Measurements from ENCODE around the gene SERPINA12. TPM values are rescaled to one million over a fixed set of nuclear protein-coding genes. Genes with fewer than 3 reads are reported as not detected.

Gene SERPINA12
- total and polyA plus RNA-seq, 2 of the 13 experiments (the other 11 are each of a cell fraction or from before 2014, with no cell fraction given): 0.08 TPM; not detected in 1

DNA sequence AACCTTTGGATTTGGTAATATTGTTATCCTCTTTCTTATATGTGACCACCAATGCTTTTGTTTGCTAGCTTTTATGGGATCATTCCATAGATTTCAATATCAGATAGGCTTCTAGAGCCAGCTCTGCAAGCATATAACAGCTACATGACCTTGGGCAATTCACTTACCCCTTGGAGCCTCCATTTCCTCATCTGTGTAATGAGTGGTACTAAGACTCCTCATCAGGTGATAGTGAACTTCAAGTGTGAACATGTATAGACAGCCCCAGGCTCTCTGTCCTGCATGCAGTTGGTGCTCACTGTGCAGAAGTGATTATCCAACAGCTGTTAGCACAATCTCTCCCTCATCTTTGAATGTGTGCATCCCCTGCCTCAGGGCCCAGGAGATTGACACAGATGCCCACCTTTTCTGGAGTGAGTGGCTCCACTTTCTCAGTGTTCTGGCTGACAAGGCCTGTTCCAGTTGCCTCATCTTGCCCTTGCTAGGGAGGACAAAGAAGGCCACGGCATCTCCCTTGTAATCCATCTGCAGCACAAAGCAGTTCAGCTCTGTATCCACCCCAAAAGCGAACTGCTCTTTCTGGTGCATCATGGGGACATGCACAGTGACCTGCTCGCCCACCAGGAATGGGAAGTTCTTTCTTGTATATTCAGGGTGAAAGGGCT is 42.4 kb downstream of the SERPINA12 start:
- Histone ChIP-seq H2AFZ (ENCODE audit: low read length) (no peak overlapping the region), H3K79me2 (ENCODE audit: insufficient read depth, low read length) (no peaks in the 10 kb centered on the region), H3K9ac (ENCODE audit: insufficient read depth, low read depth, low read length) (no peak overlapping the region), H3K4me2 (ENCODE audit: low read depth, low read length) (no peak overlapping the region), H3K4me3 (replicated peaks in 1 of 3; ENCODE audit: insufficient read depth in 1 of 3, low read depth in 2 of 3, low read length in 3 of 3) (no peak overlapping the region), H3K4me1 (ENCODE audit: insufficient read depth, low read length) (peaks cover 78% of the 10 kb centered on the region), H3K27me3 (ENCODE audit: control insufficient read depth in 1 of 2, insufficient read depth in 2 of 2, low read length in 2 of 2) (no peaks in the 10 kb centered on the region), H3K27ac (ENCODE audit: extremely low read length, insufficient read depth, low read length) (no peak overlapping the region), H4K20me1 (ENCODE audit: insufficient read depth, low read length) (no peaks in the 10 kb centered on the region), H3K9me3 (ENCODE audit: low read length) (no peaks in the 10 kb centered on the region), H3K36me3 (replicated peaks in 1 of 2; ENCODE audit: control insufficient read depth in 1 of 2, insufficient read depth in 2 of 2, low read length in 2 of 2) (no peaks in the 10 kb centered on the region)
- no peak for ATAC-seq
- no peak for FAIRE-seq
- ChIA-PET POLR2A (interaction anchor here (1.4 to 1.8 kb wide), 2 partner anchors 14 to 15 kb away, joined by 6 to 13 read pairs; partner anchors contain the start of gene SERPINA11), CTCF (ENCODE audit: low intra/inter-chr PET ratio, low total read pairs) (no interaction called here)
- WGBS (ENCODE audit: low lambda C conversion rate): 73% methylated on average over 3 of the region's 3 CpGs
- BruUV-seq (replicated peaks): no TSS peak
- in situ Hi-C loops (cut with HindIII; ENCODE audit: extremely low pct_ligation_motif_present, low pct_unique_long_range_greater_than_20kb): no loop called here
- DNase-seq (ENCODE audit: low spot score): no peak
- intact Hi-C loops (cut with micrococcal nuclease; ENCODE audit: unreplicated experiment): no loop called here
- TF ChIP-seq, protein P1, sequence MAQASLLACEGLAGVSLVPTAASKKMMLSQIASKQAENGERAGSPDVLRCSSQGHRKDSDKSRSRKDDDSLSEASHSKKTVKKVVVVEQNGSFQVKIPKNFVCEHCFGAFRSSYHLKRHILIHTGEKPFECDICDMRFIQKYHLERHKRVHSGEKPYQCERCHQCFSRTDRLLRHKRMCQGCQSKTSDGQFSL (CRISPR knock-in tag; IDR thresholded peaks at IDR 0.05): no peak
- TF ChIP-seq SMARCE1 (IDR thresholded peaks at IDR 0.05; ENCODE audit: borderline replicate concordance): no peak
- TF ChIP-seq ZNF570 (CRISPR knock-in tag; IDR thresholded peaks at IDR 0.05; ENCODE audit: borderline replicate concordance): no peak
- TF ChIP-seq FIP1L1 (IDR thresholded peaks at IDR 0.05; ENCODE audit: borderline replicate concordance, insufficient read depth, low read depth, low read length): no peak
- no peak for TF ChIP-seq ZHX2 (IDR thresholded peaks at IDR 0.05; ENCODE audit: low read depth)
- no peak for TF ChIP-seq ZHX2 (CRISPR knock-in tag; IDR thresholded peaks at IDR 0.05; ENCODE audit: borderline replicate concordance)
- TF ChIP-seq HDAC2 (CRISPR knock-in tag; IDR thresholded peaks at IDR 0.05): no peak
- TF ChIP-seq TARDBP (CRISPR knock-in tag; IDR thresholded peaks at IDR 0.05): no peak
- no peak for TF ChIP-seq HHEX (CRISPR knock-in tag; IDR thresholded peaks at IDR 0.05)
- no peak for TF ChIP-seq TEAD2 (CRISPR knock-in tag; IDR thresholded peaks at IDR 0.05)
- no peak for TF ChIP-seq ZNF12 (CRISPR knock-in tag; IDR thresholded peaks at IDR 0.05)
- TF ChIP-seq HNRNPUL1 (IDR thresholded peaks at IDR 0.05; ENCODE audit: low read depth, low read length): no peak
- TF ChIP-seq AKNA (CRISPR knock-in tag; IDR thresholded peaks at IDR 0.05; ENCODE audit: borderline replicate concordance): no peak
- no peak for TF ChIP-seq RCOR2 (CRISPR knock-in tag; IDR thresholded peaks at IDR 0.05)

Measured in HepG2 (cell line).